ENCODE data around the gene ETV2.

ETV2 gene

DNA sequence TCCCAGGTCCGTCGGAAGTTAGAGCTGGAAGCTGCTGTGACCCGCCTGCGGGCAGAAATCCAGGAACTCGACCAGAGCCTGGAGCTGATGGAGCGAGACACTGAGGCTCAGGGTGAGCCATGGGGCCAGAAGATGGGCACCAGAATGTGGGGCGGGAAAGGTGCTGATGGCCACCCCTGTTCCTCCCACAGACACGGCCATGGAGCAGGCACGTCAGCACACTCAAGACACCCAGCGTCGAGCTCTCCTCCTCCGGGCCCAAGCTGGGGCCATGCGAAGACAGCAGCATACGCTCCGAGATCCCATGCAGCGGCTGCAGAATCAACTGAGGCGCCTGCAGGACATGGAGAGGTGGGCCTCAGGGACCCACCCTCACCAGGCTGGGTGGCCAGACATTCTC is 26.5 kb upstream of the ETV2 start:
- in situ Hi-C loops (cut with MboI; ENCODE audit: low sequenced_read_pairs, unreplicated experiment), result no loop called here
- no peak for DNase-seq (ENCODE audit: low spot score)
- TF ChIP-seq CTCF (IDR thresholded peaks at IDR 0.05; ENCODE audit: borderline replicate concordance, control extremely low read depth, extremely low read depth, insufficient read depth, missing control alignments), result no peak

- no peak for DNase-seq (ENCODE audit: low spot score)
- in situ Hi-C loops (cut with MboI; ENCODE audit: low sequenced_read_pairs, unreplicated experiment), result no loop called here
- no peak for TF ChIP-seq CTCF (IDR thresholded peaks at IDR 0.05; ENCODE audit: borderline replicate concordance, control extremely low read depth, extremely low read depth, insufficient read depth, missing control alignments)
Observed at GRCh38 chr19:35618857-35619256, 22.7 kb upstream of the ETV2 start.

DNA sequence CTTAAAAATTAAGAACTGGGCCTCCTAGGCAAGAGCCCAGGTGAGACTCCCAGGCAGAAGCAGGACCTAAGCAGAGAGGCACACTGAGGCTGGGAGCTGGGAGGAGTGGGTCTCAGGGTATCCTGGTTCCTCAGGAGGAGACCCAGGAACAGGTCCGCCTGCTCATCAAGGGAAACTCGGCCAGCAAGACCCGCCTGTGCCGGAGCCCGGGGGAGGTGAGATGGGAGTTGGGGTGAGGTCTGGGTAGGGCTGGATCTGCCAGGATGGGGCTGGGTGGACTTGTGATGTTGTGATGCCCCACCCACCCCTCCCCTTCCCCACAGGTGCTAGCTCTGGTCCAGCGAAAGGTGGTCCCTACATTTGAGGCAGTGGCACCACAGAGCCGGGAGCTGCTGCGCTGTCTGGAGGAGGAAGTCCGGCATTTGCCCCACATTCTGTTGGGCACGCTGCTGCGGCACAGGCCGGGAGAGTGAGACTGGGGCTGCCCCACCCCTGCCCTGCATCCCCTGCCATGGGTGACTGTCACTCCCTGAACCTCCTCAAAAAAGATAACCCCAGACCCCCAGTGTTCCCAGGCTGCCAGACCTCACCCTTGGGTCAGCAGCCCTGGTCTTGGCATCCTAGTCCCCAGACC is 22.1 kb upstream of the ETV2 start:
- DNase-seq (ENCODE audit: low spot score), result no peak
- in situ Hi-C loops (cut with MboI; ENCODE audit: low sequenced_read_pairs, unreplicated experiment), result no loop called here
- no peak for TF ChIP-seq CTCF (IDR thresholded peaks at IDR 0.05; ENCODE audit: borderline replicate concordance, control extremely low read depth, extremely low read depth, insufficient read depth, missing control alignments)

GRCh38 chr19:35620001-35620400 is 21.5 kb upstream of the ETV2 start:
- in situ Hi-C loops (cut with MboI; ENCODE audit: low sequenced_read_pairs, unreplicated experiment), result no loop called here

DNA sequence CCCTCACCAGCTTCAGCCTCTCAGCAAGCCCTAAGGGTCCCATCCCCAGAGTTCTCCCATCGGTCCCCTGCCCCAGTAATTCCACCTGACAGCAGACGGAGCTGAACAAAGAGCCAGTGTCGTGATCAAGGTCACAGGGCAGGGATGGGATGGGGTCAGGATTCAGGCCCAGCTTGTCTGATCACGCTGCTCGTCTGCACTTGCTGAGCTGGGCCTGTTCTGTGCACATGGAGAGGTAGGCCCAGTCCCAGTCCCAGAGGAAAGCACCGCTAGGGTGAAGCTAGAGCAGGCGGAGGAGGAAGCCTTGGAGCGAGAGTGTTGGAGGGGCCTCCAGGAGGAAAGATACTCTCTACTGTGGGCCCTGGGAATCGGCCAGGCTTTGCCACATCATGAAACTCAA is 19.8 kb upstream of the ETV2 start:
- no peak for TF ChIP-seq CTCF (IDR thresholded peaks at IDR 0.05; ENCODE audit: borderline replicate concordance, control extremely low read depth, extremely low read depth, insufficient read depth, missing control alignments)
- in situ Hi-C loops (cut with MboI; ENCODE audit: low sequenced_read_pairs, unreplicated experiment), result no loop called here
- no peak for DNase-seq (ENCODE audit: low spot score)

More at GRCh38 chr19:35620001-35620400, 21.5 kb upstream of the ETV2 start:
- no peak for TF ChIP-seq CTCF (IDR thresholded peaks at IDR 0.05; ENCODE audit: borderline replicate concordance, control extremely low read depth, extremely low read depth, insufficient read depth, missing control alignments)
- no peak for DNase-seq (ENCODE audit: low spot score)

GRCh38 chr19:35622750-35623149 is 18.8 kb upstream of the ETV2 start:
- in situ Hi-C loops (cut with MboI; ENCODE audit: low sequenced_read_pairs, unreplicated experiment), result no loop called here
- DNase-seq (ENCODE audit: low spot score), result no peak
- TF ChIP-seq CTCF (IDR thresholded peaks at IDR 0.05; ENCODE audit: borderline replicate concordance, control extremely low read depth, extremely low read depth, insufficient read depth, missing control alignments), result no peak
